Muscle of leg (tissue), 11 donors: ENCODE data around the gene TRIO. TPM values are rescaled to one million over a fixed set of nuclear protein-coding genes. Genes with fewer than 3 reads are reported as not detected.

Source experiments
- DNase-seq: peaks from one replicate; pipeline ENCODE4 v3.0.0; 2013
- H3K27ac ChIP-seq: one replicate; pipeline ENCODE4 v1.5.1; 2013; ENCODE audit warnings: mild to moderate bottlenecking, low read length, control low read depth
- H3K27me3 ChIP-seq: one replicate; pipeline ENCODE4 v1.6.1; 2013; ENCODE audit warnings: low read length; ENCODE audit not compliant: control insufficient read depth, insufficient read depth
- H3K36me3 ChIP-seq: one replicate; pipeline ENCODE4 v1.6.1; 2013; ENCODE audit warnings: low read length; ENCODE audit not compliant: control insufficient read depth, insufficient read depth
- H3K4me1 ChIP-seq: one replicate; pipeline ENCODE4 v1.6.1; 2013; ENCODE audit warnings: low read length; ENCODE audit not compliant: control insufficient read depth, insufficient read depth
- H3K4me3 ChIP-seq: one replicate; pipeline ENCODE4 v1.5.1; 2013; ENCODE audit warnings: low read length, control low read depth
- H3K9me3 ChIP-seq: replicated peaks from 2 replicates; pipeline ENCODE4 v1.6.1; 2013; ENCODE audit warnings: low read depth, low read length; ENCODE audit not compliant: control insufficient read depth
- WGBS: methylation state at CpG from one replicate; pipeline ENCODE4 v1.1.5; 2013; ENCODE audit warnings: missing lambda C conversion rate; ENCODE audit not compliant: insufficient coverage; 5-methylcytosine and 5-hydroxymethylcytosine counted together
- polyA plus RNA-seq, 8 donors: library from polyadenylated mRNA; unstranded; fragments of 120-200 nt; gene quantifications; one replicate each; pipeline versions ENCODE4 v1.2.1 to v1.2.3, GENCODE V29; 2013; ENCODE audit warnings: inconsistent platforms in 1 of 8, low replicate concordance in 1 of 8; ENCODE audit not compliant: insufficient read length in 8 of 8, insufficient read depth in 1 of 8
- total RNA-seq: library from RNA; stranded (reverse); fragments of 120-200 nt; gene quantifications from one replicate; pipeline ENCODE4 v1.2.4, GENCODE V29; 2013

Gene TRIO
- total and polyA plus RNA-seq, 9 donors: 124 to 219 (median 168) TPM

- peaks cover 13% of the 10 kb centered on the region for H3K4me1 ChIP-seq
- no peak for DNase-seq
- no peaks in the 10 kb centered on the region for H3K27me3 ChIP-seq
- 100% methylated on average over 1 of the region's 4 CpGs for WGBS
- H3K4me3 ChIP-seq: no peak overlapping the region
- H3K27ac ChIP-seq: no peak overlapping the region
- peaks cover 74% of the 10 kb centered on the region for H3K36me3 ChIP-seq
- H3K9me3 ChIP-seq: no peaks in the 10 kb centered on the region
Observed at GRCh38 chr5:14465116-14465515, 322.0 kb downstream of the TRIO start.

GRCh38 chr5:14465776-14466175 lies 322.6 kb downstream of the TRIO start:
- Histone ChIP-seq H3K36me3 (peaks cover 72% of the 10 kb centered on the region), H3K27ac (no peak overlapping the region)

GRCh38 chr5:14467251-14467650 lies 324.1 kb downstream of the TRIO start:
- H3K27ac ChIP-seq: no peak overlapping the region
- 92% methylated on average over 3 of the region's 8 CpGs for WGBS
- no peaks in the 10 kb centered on the region for H3K27me3 ChIP-seq
- H3K4me3 ChIP-seq: no peak overlapping the region
- H3K36me3 ChIP-seq: peaks cover 68% of the 10 kb centered on the region
- no peak for DNase-seq
- peaks cover 13% of the 10 kb centered on the region for H3K4me1 ChIP-seq
- no peaks in the 10 kb centered on the region for H3K9me3 ChIP-seq

More at GRCh38 chr5:14465776-14466175, 322.6 kb downstream of the TRIO start:
- no peaks in the 10 kb centered on the region for H3K9me3 ChIP-seq
- H3K4me1 ChIP-seq: peaks cover 13% of the 10 kb centered on the region
- H3K4me3 ChIP-seq: no peak overlapping the region
- no peak for DNase-seq
- 100% methylated on average over 1 of the region's 3 CpGs for WGBS
- no peaks in the 10 kb centered on the region for H3K27me3 ChIP-seq

- H3K9me3 ChIP-seq: no peaks in the 10 kb centered on the region
- DNase-seq: no peak
- no peak overlapping the region for H3K27ac ChIP-seq
- no CpG with 5 or more reads among the region's 5 CpGs for WGBS
- H3K4me1 ChIP-seq: peaks cover 13% of the 10 kb centered on the region
- H3K36me3 ChIP-seq: peaks cover 64% of the 10 kb centered on the region
- H3K4me3 ChIP-seq: no peak overlapping the region
- no peaks in the 10 kb centered on the region for H3K27me3 ChIP-seq
Observed at GRCh38 chr5:14467886-14468285, 324.7 kb downstream of the TRIO start.

DNA sequence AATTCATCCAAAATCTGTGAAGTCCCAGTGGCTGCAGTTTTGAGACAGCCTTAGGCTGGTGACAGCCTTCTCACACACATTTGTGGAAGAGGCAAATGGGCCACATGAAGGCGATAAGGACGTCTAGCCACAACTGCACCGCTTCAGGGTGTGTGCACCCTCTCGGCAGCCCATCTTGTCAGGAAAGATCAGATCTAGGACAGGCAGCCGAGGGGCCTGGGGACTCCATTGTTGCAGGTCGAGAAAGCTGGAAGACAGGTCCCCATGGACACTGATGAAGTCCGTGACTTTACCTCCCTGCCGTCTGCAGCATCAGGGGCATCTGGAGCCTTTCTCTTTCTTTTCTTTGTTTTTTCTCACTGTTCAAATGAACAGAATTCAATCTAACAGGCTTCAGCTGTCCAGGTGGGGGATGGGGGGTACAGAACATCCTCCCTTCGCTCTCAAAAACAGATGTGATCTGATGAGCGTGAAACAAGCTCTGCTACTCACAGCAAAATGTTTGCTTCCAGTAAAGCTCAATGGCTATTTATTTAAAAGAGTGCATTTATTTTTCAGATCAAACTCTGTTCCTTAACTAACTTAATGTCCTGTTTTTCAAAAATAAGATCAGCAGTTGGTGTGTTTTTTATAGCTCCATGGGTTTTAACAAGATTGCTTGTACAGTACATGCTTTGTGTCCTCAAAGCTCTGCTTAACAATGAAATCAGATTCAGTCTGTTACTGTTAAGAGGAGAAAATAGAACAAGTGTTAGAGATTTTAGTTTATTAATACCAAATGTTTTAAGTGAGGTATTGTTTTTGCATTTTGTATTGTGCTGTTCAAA lies 326.6 kb downstream of the TRIO start:
- H3K36me3 ChIP-seq: peaks cover 55% of the 10 kb centered on the region
- DNase-seq: peak; percentile 69

DNA sequence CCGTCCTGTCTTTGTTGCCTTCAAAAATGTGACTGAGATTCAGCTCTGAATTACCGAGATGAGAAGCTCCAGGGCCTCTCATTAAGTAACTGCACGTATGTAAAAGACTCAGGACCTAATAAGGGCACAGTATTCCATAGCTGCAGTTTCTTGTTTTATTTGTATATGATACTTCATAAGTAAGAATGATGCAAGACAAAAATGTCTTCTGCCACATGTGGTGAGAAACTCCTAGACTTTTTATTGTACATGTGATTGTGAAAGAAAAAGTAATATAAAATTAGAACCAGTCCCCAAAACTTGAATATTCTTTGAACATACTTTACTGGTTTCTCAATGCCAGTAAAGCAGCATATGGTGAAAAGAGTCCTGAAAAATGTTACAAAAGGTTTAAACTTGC lies 328.4 kb downstream of the TRIO start:
- peaks cover 5% of the 10 kb centered on the region for H3K4me1 ChIP-seq
- H3K27ac ChIP-seq: no peak overlapping the region
- DNase-seq: no peak
- H3K27me3 ChIP-seq: no peaks in the 10 kb centered on the region
- no peak overlapping the region for H3K4me3 ChIP-seq
- peaks cover 49% of the 10 kb centered on the region for H3K36me3 ChIP-seq
- WGBS: no CpG with 5 or more reads among the region's 3 CpGs
- H3K9me3 ChIP-seq: no peaks in the 10 kb centered on the region

More for the DNA sequence above, 326.6 kb downstream of the TRIO start:
- no peak overlapping the region for H3K4me3 ChIP-seq
- peaks cover 5% of the 10 kb centered on the region for H3K4me1 ChIP-seq
- H3K27me3 ChIP-seq: no peaks in the 10 kb centered on the region
- peak overlapping the region; percentile 57 for H3K27ac ChIP-seq
- H3K9me3 ChIP-seq: no peaks in the 10 kb centered on the region
- 29% methylated on average over 6 of the region's 10 CpGs for WGBS

DNA sequence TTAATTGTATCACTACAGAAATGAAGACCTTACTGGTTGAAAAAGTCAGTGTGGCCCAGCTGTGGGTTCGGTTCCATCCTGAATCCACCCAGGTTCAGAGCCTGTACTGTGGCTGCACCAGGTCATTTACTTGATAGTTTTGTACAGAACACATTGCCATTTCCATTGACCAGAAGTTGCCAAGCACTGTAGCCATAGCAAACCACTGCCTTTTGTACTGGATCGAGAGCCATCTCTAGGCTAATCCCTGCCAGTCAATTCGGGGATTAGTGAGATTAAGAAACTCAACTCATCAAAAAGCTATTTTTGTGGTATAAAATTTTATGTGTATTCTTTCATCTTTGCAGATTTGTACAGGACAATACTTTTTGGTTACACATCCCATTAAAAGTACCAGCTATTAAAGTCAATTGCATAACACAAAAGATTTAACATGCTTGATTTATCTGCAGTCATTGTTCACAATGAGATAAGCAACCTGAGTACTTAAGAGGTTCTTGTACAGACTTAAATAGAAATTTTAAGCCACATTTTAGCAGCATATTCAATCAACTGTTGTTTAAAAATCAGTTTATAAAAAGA lies 329.9 kb downstream of the TRIO start:
- no peak overlapping the region for H3K27ac ChIP-seq
- peaks cover 5% of the 10 kb centered on the region for H3K4me1 ChIP-seq
- no peak overlapping the region for H3K4me3 ChIP-seq
- 88% methylated on average over 1 of the region's 3 CpGs for WGBS
- no peak for DNase-seq
- H3K9me3 ChIP-seq: no peaks in the 10 kb centered on the region
- H3K36me3 ChIP-seq: peaks cover 48% of the 10 kb centered on the region
- no peaks in the 10 kb centered on the region for H3K27me3 ChIP-seq

DNA sequence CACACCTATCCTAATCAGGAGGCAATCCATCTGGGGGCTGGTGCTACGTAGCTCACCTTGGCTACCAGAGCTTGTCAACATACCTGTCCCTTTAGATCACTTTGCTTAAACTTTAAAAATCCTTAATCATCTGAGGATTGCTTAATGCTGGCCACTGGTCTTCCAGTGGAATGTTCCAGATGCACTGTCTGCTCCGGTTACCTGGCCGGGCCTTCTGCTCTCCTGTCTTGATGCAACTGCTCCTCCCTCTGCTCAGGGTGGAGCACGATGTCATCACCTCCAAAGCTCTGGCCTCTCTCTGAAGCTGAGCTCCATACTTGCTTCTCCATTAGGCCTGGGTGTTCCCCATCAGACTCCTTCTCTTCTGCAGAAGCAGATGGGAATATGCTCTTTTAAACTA lies 331.9 kb downstream of the TRIO start:
- Histone ChIP-seq H3K27me3 (no peaks in the 10 kb centered on the region), H3K9me3 (no peaks in the 10 kb centered on the region), H3K36me3 (peaks cover 52% of the 10 kb centered on the region), H3K27ac (no peak overlapping the region), H3K4me3 (no peak overlapping the region), H3K4me1 (no peaks in the 10 kb centered on the region)
- WGBS: 74% methylated on average over 3 of the region's 4 CpGs
- DNase-seq: no peak

DNA sequence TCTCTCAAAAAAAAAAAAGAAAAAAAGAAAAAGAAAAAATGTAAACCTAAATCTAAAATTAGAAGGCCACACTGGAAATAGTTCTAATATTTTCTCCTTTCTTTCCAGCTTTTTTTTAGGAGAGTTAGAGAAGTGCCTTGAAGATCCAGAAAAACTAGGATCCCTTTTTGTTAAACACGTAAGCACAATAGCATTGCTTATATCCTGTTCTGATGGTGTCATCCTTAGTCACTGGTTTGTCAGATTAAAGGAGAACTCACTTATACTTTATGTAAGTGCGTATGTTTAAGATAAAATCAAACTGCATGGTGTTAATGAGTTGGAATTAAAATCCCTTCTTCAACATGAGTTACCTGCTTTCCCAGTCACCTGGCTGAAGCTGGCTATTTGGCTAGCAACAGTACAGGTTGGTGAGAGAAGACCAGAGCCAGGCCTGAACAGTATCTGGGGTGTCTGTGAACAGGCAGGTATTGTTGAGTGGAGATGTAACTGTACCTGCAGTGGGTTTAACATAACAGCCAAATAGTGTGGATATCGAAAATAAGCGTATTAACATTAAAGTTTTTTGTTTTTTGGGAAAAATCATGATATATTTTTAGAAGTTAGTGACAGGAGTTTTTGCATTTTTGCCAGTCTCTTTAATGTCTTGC lies 333.8 kb downstream of the TRIO start:
- Histone ChIP-seq H3K4me3 (no peak overlapping the region), H3K36me3 (peaks cover 59% of the 10 kb centered on the region), H3K27me3 (no peaks in the 10 kb centered on the region), H3K9me3 (no peaks in the 10 kb centered on the region), H3K4me1 (no peaks in the 10 kb centered on the region), H3K27ac (no peak overlapping the region)
- WGBS: 60% methylated on average over 1 of the region's 4 CpGs
- DNase-seq: no peak

DNA sequence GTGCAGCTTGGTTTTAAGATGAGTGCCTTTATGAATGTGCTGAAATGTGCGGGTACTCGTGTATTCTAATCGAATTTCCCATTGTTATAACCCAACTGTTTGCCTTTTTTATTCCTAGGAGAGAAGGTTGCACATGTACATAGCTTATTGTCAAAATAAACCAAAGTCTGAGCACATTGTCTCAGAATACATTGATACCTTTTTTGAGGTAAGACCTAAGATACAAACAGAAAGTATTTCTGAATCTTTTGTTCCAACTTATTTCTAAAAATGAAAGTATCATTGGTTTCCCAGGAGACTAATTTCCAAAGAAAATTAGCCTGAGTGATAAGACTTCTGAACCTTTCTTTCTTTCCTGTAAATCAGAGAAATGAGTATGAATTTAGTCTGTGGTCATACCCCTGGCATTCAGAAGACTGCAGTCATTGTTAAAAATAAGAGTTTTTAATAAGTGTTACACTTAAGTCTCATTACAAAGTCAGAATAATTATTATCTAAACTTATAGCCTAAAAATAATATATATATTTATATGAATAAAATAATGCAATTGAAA lies 336.1 kb downstream of the TRIO start:
- Histone ChIP-seq H3K27ac (no peak overlapping the region), H3K4me3 (no peak overlapping the region), H3K36me3 (peaks cover 71% of the 10 kb centered on the region), H3K27me3 (no peaks in the 10 kb centered on the region), H3K4me1 (no peaks in the 10 kb centered on the region), H3K9me3 (no peaks in the 10 kb centered on the region)
- WGBS: no CpG with 5 or more reads among the region's 3 CpGs
- no peak for DNase-seq
